SK-N-SH (cell line): Measurements from ENCODE around the gene SERPINB3.

Source experiments
- CTCF ChIP-seq: fragments of 200-600 bp; sonication (generic); IDR thresholded peaks from 2 replicates; pipeline ENCODE4 v1.6.1; 2017; ENCODE audit warnings: antibody characterized with exemption, mild to moderate bottlenecking, moderate library complexity
- ELF1 ChIP-seq: IDR thresholded peaks from 2 replicates; pipeline ENCODE4 v1.4.0; 2012
- GABPA ChIP-seq: IDR thresholded peaks from 2 replicates; pipeline ENCODE4 v1.4.0; 2012; ENCODE audit warnings: low read depth, mild to moderate bottlenecking
- PBX3 ChIP-seq: IDR thresholded peaks from 2 replicates; pipeline ENCODE4; 2012
- POLR2AphosphoS5 ChIP-seq: IDR thresholded peaks from 2 replicates; pipeline ENCODE4 v1.6.1; 2012; ENCODE audit warnings: low read depth, low read length
- RCOR1 ChIP-seq: fragments of 150-350 bp; IDR thresholded peaks from 2 replicates; pipeline ENCODE4 v1.6.1; 2017; ENCODE audit warnings: antibody characterized with exemption, low read length
- TEAD4 ChIP-seq: IDR thresholded peaks from 2 replicates; pipeline ENCODE4 v1.4.0; 2012; ENCODE audit warnings: mild to moderate bottlenecking, borderline replicate concordance; ENCODE audit not compliant: insufficient read depth
- USF2 ChIP-seq: fragments of 150-350 bp; IDR thresholded peaks from 2 replicates; pipeline ENCODE4 v1.6.1; 2017; ENCODE audit warnings: antibody characterized with exemption, low read length, low read depth, borderline replicate concordance
- ZBTB33 ChIP-seq: IDR thresholded peaks from 2 replicates; pipeline ENCODE4 v1.4.0; 2012; ENCODE audit warnings: low read depth, borderline replicate concordance

GRCh38 chr18:63617915-63618234 lies 43.8 kb downstream of the SERPINB3 start:
- TF ChIP-seq TEAD4 (no peak), USF2 (no peak), POLR2AphosphoS5 (no peak), CTCF (no peak), ELF1 (no peak), RCOR1 (no peak), ZBTB33 (no peak), PBX3 (no peak), GABPA (no peak)
